ENCODE measurements around the gene CPAMD8. TPM values are rescaled to one million over a fixed set of nuclear protein-coding genes. Genes with fewer than 3 reads are reported as not detected.

Gene CPAMD8
- total RNA-seq, 2 experiments from 2014 or later: 0.11 to 0.41 TPM

DNA sequence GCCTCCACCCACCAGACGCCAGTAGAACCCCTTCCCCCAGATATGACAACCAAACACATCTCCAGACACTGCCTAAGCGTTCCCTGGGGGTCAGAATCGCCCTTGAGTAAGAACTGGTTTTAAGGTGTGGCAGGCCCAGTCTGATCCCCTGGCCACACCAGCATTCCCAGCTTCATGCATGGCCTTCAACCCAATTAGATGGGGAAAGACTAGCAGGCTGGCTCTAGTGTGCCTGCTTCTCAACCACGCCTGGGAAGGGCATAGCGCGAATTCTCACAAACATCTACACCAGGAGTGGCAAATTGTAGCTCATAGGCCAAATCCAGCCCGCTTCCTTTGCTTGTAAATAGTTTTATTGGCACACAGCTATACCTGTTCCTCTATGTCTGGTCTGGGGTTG lies 35.1 kb upstream of the CPAMD8 start:
- ATAC-seq: no peak
- no peaks in the 10 kb centered on the region for H3K9me3 Mint-ChIP-seq (ENCODE audit: low read depth)
- POLR2A ChIA-PET: no interaction called here
- CTCF ChIA-PET: interaction anchor here (0.7 kb wide), 1 partner anchor 10 kb away, joined by 3 read pairs; no protein-coding TSS in a partner anchor
- H3K27ac Mint-ChIP-seq: no peak overlapping the region
- intact Hi-C loops (cut with DNase I, micrococcal nuclease): no loop called here
- no peak overlapping the region for H3K4me3 Mint-ChIP-seq
- H3K36me3 Mint-ChIP-seq (ENCODE audit: low read depth): peaks cover 56% of the 10 kb centered on the region
- no peak for DNase-seq
- H3K27me3 Mint-ChIP-seq: no peaks in the 10 kb centered on the region
- H3K4me1 Mint-ChIP-seq: peaks cover 27% of the 10 kb centered on the region

DNA sequence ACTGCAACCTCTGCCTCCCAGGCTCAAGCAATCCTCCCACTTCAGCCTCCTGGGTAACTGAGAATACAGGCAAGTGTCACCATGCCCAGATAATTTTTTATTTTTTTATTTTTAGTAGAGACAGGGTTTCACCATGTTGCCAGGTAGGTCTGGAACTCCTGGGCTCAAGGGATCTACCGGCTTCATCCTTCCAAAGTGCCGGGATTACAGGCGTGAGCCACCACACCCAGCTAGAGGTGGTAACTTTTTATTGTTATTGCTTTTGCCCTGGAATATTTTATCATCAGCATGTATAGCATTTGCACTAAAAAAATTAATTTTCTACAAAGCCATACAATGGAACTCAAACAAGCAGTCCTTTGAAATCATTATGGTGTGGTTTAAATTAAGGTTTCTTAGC lies 34.6 kb upstream of the CPAMD8 start:
- H3K4me3 Mint-ChIP-seq: no peak overlapping the region
- peaks cover 23% of the 10 kb centered on the region for H3K4me1 Mint-ChIP-seq
- H3K36me3 Mint-ChIP-seq (ENCODE audit: low read depth): peaks cover 54% of the 10 kb centered on the region
- ATAC-seq (no peak), DNase-seq (no peak)
- intact Hi-C loops (cut with DNase I, micrococcal nuclease): no loop called here
- ChIA-PET CTCF (no interaction called here), POLR2A (no interaction called here)
- no peaks in the 10 kb centered on the region for H3K27me3 Mint-ChIP-seq
- H3K27ac Mint-ChIP-seq: no peak overlapping the region
- H3K9me3 Mint-ChIP-seq (ENCODE audit: low read depth): no peaks in the 10 kb centered on the region

DNA sequence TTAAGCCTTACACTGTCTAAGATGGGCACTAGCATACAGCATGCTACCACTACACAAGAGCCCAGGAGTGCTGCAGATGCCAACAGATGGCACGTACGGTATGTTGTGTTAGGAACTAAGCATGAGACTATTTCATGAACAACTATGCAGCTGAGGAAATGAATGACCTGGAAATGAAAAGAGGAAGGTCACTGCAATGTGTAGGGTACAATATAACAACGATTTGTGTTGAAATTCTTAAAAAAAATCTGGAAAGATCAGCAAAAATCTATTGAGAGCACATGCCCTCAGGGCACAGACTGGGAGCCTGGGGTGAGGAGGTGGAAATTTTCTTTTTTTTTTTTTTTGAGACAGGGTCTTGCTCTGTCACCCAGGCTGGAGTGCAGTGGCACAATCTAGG lies 34.2 kb upstream of the CPAMD8 start:
- ChIA-PET POLR2A (no interaction called here), CTCF (no interaction called here)
- no peak for DNase-seq
- peaks cover 57% of the 10 kb centered on the region for H3K36me3 Mint-ChIP-seq (ENCODE audit: low read depth)
- H3K4me1 Mint-ChIP-seq: peaks cover 22% of the 10 kb centered on the region
- no peak overlapping the region for H3K4me3 Mint-ChIP-seq
- no peak for ATAC-seq
- intact Hi-C loops (cut with DNase I, micrococcal nuclease): no loop called here
- no peaks in the 10 kb centered on the region for H3K9me3 Mint-ChIP-seq (ENCODE audit: low read depth)
- no peak overlapping the region for H3K27ac Mint-ChIP-seq
- H3K27me3 Mint-ChIP-seq: no peaks in the 10 kb centered on the region

DNA sequence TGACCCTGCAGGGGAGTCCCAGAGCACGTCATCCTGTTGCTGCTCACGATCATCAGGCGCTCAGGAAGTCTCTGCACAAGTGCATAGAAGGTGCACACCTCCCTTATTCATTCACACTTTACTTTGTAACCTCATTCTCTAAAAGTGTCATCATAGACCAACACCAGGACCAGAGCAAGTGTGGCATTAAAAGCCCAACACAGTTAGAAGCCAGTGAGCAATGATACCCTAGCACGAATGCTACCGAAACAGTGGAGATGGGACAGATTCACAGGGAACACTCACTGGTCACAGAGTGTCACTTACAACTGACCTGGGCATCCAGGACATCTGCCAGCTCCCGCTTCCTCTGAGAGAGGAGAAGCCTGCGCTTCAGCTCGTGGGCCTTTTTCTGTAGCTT lies 31.6 kb upstream of the CPAMD8 start:
- intact Hi-C loops (cut with DNase I, micrococcal nuclease): no loop called here
- DNase-seq (no peak), ATAC-seq (no peak)
- Mint-ChIP-seq H3K36me3 (ENCODE audit: low read depth) (peaks cover 48% of the 10 kb centered on the region), H3K27ac (no peak overlapping the region), H3K27me3 (no peaks in the 10 kb centered on the region), H3K9me3 (ENCODE audit: low read depth) (no peaks in the 10 kb centered on the region), H3K4me3 (no peak overlapping the region), H3K4me1 (peaks cover 2% of the 10 kb centered on the region)
- POLR2A ChIA-PET: no interaction called here
- CTCF ChIA-PET: no interaction called here

DNA sequence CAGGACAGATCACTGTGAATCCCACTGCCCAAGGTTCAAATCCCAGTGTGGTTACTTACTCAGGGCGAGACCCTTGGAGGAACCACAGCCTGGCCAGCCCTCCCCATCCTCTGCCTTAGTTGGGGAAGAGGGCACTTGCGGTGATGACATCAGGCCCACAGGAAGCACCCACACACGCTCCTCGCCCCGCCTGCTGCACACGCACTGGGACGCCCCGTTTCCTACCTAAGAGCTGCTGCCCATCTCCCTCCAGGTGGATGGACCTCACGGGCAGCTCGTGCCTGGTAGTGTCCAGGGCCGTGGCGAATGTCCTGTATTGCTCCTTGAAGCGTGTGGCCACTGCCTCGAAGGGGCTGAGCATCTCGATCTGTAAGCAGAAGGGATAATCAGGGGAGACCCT lies 29.0 kb upstream of the CPAMD8 start:
- CTCF ChIA-PET: no interaction called here

DNA sequence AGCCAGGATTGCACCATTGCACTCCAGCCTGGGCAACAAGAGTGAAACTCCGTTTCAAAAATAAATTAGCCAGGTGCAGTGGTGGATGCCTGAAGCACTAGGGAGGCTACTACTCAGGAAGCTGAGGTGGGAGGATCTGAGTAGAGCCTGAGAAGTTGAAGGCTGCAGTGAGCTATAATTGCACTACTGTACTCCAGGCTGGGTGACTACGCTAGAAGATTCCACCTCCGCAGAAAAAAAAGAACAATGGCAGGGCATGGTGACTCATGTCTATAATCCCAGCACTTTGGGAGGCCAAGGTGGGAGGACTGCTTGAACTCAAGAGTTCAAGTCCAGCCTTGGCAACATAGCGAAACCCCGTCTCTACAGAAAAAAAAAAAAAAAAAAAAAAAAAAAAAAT lies 28.1 kb upstream of the CPAMD8 start:
- ChIA-PET CTCF (interaction anchor here (0.7 kb wide), 1 partner anchor 146 kb away, joined by 3 read pairs; no protein-coding TSS in a partner anchor), POLR2A (no interaction called here)
- Mint-ChIP-seq H3K9me3 (ENCODE audit: low read depth) (no peaks in the 10 kb centered on the region), H3K4me3 (no peak overlapping the region), H3K36me3 (ENCODE audit: low read depth) (peaks cover 46% of the 10 kb centered on the region), H3K4me1 (no peaks in the 10 kb centered on the region), H3K27ac (no peak overlapping the region), H3K27me3 (no peaks in the 10 kb centered on the region)
- intact Hi-C loops (cut with DNase I, micrococcal nuclease): loop anchor here in 1 of 2 experiments (5.0 kb wide), 1 partner anchor 282 kb away; no protein-coding TSS in a partner anchor
- ATAC-seq: no peak
- no peak for DNase-seq

More for the DNA sequence above, 29.0 kb upstream of the CPAMD8 start:
- POLR2A ChIA-PET: interaction anchor here (0.6 kb wide), 1 partner anchor 144 kb away, joined by 4 read pairs; no protein-coding TSS in a partner anchor
- Mint-ChIP-seq H3K27me3 (no peaks in the 10 kb centered on the region), H3K36me3 (ENCODE audit: low read depth) (peaks cover 54% of the 10 kb centered on the region), H3K9me3 (ENCODE audit: low read depth) (no peaks in the 10 kb centered on the region), H3K4me3 (no peak overlapping the region), H3K4me1 (no peaks in the 10 kb centered on the region), H3K27ac (no peak overlapping the region)
- intact Hi-C loops (cut with DNase I, micrococcal nuclease): no loop called here
- no peak for ATAC-seq
- no peak for DNase-seq

DNA sequence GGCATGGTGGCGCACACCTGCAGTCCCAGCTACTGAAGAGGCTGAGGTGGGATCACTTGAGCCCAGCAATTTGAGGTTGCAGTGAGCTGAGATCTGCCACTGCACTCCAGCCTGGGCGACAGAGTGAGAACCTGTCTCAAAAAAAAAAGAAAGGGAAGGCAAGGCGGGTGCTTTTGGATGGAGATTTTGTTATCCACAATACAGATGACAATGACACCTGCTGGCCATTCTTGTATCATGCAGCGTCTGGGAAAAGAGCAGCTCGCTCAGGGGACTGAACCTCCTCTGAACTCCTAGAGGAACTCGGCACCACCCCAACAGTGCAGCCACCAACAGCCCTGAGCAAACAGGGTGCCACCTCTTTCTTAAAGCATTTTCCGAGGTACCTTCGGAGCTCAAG lies 25.8 kb upstream of the CPAMD8 start:
- H3K9me3 Mint-ChIP-seq (ENCODE audit: low read depth): no peaks in the 10 kb centered on the region
- peaks cover 26% of the 10 kb centered on the region for H3K36me3 Mint-ChIP-seq (ENCODE audit: low read depth)
- DNase-seq: peak; percentile 37
- no peak overlapping the region for H3K4me3 Mint-ChIP-seq
- intact Hi-C loops (cut with DNase I, micrococcal nuclease): loop anchor here (1.0 to 5.0 kb wide), 3 partner anchors 280 to 338 kb away; no protein-coding TSS in a partner anchor
- ChIA-PET CTCF (interaction anchor here (0.6 to 1.3 kb wide), 3 partner anchors 67 to 280 kb away, joined by 3 to 5 read pairs (median 4); no protein-coding TSS in a partner anchor), POLR2A (no interaction called here)
- peak; percentile 30 for ATAC-seq
- no peaks in the 10 kb centered on the region for H3K4me1 Mint-ChIP-seq
- H3K27ac Mint-ChIP-seq: no peak overlapping the region
- no peaks in the 10 kb centered on the region for H3K27me3 Mint-ChIP-seq

DNA sequence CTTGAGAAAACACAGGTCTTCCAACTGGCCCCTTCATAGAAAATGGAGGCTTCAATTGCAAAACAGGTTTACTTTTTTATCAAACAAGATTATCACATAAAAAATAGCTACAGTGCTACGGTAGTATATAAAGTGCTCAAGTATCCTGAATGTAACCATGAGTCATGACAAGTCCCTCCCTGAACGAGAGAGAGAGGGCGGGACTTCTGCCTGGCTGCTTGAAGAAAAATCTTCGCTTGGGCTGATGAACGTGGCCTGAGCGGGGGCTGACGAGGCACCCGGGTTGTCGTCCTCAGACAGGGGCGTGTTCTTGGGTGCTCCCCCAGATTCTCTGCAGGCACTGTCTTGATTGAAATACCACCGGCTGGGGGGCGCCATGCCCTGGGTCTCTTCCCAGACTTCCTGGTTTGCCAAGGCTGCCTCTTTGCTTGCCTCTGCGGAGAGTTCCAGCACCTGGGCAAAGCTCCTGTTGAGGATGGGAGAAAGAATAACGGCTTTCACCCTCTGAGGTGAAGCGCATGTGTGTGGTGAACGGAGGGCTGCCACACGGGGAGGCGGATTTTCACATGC lies 23.2 kb upstream of the CPAMD8 start:
- ATAC-seq (no peak), DNase-seq (no peak)
- Mint-ChIP-seq H3K27me3 (no peaks in the 10 kb centered on the region), H3K36me3 (ENCODE audit: low read depth) (peaks cover 22% of the 10 kb centered on the region), H3K27ac (no peak overlapping the region), H3K9me3 (ENCODE audit: low read depth) (no peaks in the 10 kb centered on the region), H3K4me3 (no peak overlapping the region), H3K4me1 (no peaks in the 10 kb centered on the region)
- intact Hi-C loops (cut with DNase I, micrococcal nuclease): loop anchor here in 1 of 2 experiments (5.0 kb wide), 1 partner anchor 277 kb away; no protein-coding TSS in a partner anchor
- POLR2A ChIA-PET: no interaction called here
- CTCF ChIA-PET: no interaction called here

DNA sequence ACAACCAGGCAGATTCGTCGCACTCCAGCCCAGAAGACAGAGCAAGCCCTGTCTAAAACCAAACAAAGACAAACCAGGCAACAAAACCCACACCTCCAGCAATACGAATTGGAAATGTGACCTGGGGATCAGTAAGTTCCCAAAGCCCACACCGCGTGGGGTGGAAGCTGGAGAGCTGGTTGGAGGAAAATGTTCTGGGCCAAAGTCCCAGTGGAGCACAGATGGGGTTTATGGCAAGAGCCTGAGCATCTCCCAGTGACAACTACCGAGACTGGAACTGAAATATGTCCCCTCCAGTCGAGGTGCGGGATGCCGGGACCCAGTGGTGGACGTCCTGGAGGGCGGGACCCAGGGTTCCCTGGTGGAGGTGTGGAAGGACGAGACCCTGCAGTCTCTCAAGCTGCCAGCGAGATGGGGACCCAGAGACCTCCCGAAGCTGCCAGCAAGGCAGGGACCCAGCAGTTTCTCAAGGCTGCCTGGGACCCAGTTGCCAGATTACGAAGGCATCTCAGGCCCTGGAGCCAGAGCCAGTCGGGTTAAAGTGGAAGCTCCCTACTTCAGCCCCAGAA lies 22.4 kb upstream of the CPAMD8 start:
- POLR2A ChIA-PET: no interaction called here
- ATAC-seq (no peak), DNase-seq (no peak)
- H3K4me1 Mint-ChIP-seq: no peaks in the 10 kb centered on the region
- no peak overlapping the region for H3K27ac Mint-ChIP-seq
- H3K36me3 Mint-ChIP-seq (ENCODE audit: low read depth): peaks cover 22% of the 10 kb centered on the region
- no peaks in the 10 kb centered on the region for H3K27me3 Mint-ChIP-seq
- no peaks in the 10 kb centered on the region for H3K9me3 Mint-ChIP-seq (ENCODE audit: low read depth)
- CTCF ChIA-PET: no interaction called here
- H3K4me3 Mint-ChIP-seq: no peak overlapping the region
- intact Hi-C loops (cut with DNase I, micrococcal nuclease): no loop called here

DNA sequence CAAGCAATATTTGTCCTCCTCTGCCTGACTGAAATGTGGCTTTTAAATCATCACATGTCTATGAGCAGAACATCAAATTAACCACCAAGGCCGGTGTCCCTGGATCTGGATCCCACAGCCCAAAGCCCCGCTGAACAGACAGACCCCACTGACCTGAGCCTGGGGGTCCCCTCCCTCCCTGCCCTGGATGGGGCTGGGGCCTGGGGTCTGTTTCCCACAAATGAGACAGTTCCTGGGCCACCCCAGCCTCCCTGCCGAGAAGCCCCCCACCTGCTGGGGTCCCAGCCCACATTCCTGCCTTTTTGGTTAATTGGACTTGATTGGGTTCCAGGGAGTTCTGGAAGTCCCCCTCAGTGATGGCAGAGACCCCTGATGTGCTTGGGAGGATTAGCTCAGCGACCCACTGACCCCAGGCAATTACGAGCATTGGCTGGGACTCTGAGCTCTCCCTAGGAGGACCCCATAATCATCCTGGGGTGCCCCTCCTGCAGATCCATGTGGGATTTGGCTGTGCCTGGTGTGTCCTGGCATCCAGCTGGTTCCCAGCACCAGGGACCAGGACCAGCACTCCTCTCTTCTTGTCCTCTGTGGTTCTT lies 19.4 kb upstream of the CPAMD8 start:
- Mint-ChIP-seq H3K27me3 (peaks cover 2% of the 10 kb centered on the region), H3K4me3 (no peak overlapping the region), H3K36me3 (ENCODE audit: low read depth) (peaks cover 3% of the 10 kb centered on the region), H3K9me3 (ENCODE audit: low read depth) (no peaks in the 10 kb centered on the region), H3K4me1 (no peaks in the 10 kb centered on the region), H3K27ac (no peak overlapping the region)
- intact Hi-C loops (cut with DNase I, micrococcal nuclease): no loop called here
- DNase-seq (no peak), ATAC-seq (no peak)
- CTCF ChIA-PET: no interaction called here
- POLR2A ChIA-PET: no interaction called here

DNA sequence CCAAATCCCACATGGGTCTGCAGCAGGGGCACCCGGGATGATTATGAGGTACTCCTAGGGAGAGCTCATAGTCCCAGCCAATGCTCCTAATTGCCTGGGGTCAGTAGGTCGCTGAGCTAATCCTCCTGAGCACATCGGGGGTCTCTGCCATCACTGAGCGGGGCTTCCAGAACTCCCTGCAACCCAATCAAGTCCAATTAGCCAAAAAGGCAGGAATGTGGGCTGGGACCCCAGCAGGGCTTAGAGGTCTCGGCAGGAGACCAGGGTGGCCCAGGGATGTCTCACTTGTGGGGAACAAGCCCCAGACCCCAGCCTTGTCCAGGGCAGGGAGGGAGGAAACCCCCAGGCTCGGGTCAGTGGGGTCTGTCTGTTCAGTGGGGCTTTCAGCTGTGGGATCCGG lies 17.1 kb upstream of the CPAMD8 start:
- intact Hi-C loops (cut with DNase I, micrococcal nuclease): no loop called here
- DNase-seq (no peak), ATAC-seq (no peak)
- Mint-ChIP-seq H3K27me3 (peaks cover 6% of the 10 kb centered on the region), H3K4me1 (no peaks in the 10 kb centered on the region), H3K9me3 (ENCODE audit: low read depth) (no peaks in the 10 kb centered on the region), H3K27ac (no peak overlapping the region), H3K36me3 (ENCODE audit: low read depth) (peaks cover 2% of the 10 kb centered on the region), H3K4me3 (no peak overlapping the region)
- POLR2A ChIA-PET: no interaction called here
- CTCF ChIA-PET: no interaction called here

DNA sequence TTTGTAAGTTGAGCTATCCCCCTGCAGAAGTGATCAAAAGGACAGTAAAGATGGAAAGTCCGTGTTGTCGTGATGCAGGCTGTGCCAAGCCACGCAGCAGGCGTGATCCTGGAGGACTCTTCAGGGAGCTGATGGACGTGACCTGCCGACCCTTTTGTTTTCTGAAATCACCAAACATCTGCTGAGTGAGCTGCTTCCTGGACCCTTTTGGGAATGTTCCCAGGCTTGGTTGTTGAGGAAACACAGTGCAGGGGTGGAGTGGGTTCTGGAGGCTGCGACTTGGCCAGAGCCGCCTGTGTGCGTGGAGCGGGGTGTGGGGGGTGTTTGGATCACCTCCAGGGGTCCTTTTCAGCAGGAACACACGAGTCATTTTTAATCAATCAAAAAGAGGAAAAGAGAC lies 15.4 kb upstream of the CPAMD8 start:
- Mint-ChIP-seq H3K27me3 (peaks cover 6% of the 10 kb centered on the region), H3K4me1 (no peaks in the 10 kb centered on the region), H3K9me3 (ENCODE audit: low read depth) (no peaks in the 10 kb centered on the region), H3K36me3 (ENCODE audit: low read depth) (no peaks in the 10 kb centered on the region), H3K4me3 (no peak overlapping the region), H3K27ac (no peak overlapping the region)
- ChIA-PET CTCF (no interaction called here), POLR2A (no interaction called here)
- no peak for DNase-seq
- no peak for ATAC-seq
- intact Hi-C loops (cut with DNase I, micrococcal nuclease): no loop called here
